Muscle layer of duodenum (tissue), 2 donors: ENCODE results near the gene GPR65.
A peak's percentile ranks its signal among the peaks of the same experiment; 100 is the strongest.

Source experiments
- H3K27ac ChIP-seq: one replicate; pipeline ENCODE4 v1.7.0; 2013; ENCODE audit warnings: mild to moderate bottlenecking, low read length
- H3K27me3 ChIP-seq: one replicate; pipeline ENCODE4 v1.7.0; 2013; ENCODE audit warnings: low read depth, mild to moderate bottlenecking, control low read depth, low read length
- H3K36me3 ChIP-seq, 2 donors: one replicate each; pipeline ENCODE4 v1.7.0; 2013; ENCODE audit warnings: low read length in 2 of 2, control low read depth in 1 of 2, mild to moderate bottlenecking in 1 of 2; ENCODE audit not compliant: insufficient read depth in 2 of 2, control insufficient read depth in 1 of 2
- H3K4me1 ChIP-seq, 2 donors: one replicate each; pipeline ENCODE4 v1.7.0; 2013; ENCODE audit warnings: low read length in 2 of 2, mild to moderate bottlenecking in 2 of 2, control low read depth in 1 of 2, moderate library complexity in 1 of 2; ENCODE audit not compliant: insufficient read depth in 2 of 2, control insufficient read depth in 1 of 2
- H3K4me3 ChIP-seq, 2 donors: one replicate each; pipeline ENCODE4 v1.7.0; 2013; ENCODE audit warnings: low read length in 2 of 2, low read depth in 1 of 2, mild to moderate bottlenecking in 1 of 2
- H3K9me3 ChIP-seq, 2 donors: one replicate each; pipeline ENCODE4 v1.7.0; 2013; ENCODE audit warnings: low read length in 2 of 2, control low read depth in 1 of 2, mild to moderate bottlenecking in 1 of 2; ENCODE audit not compliant: control insufficient read depth in 1 of 2
- donor health status: healthy.

GPR65 gene

GRCh38 chr14:87990682-87991081 is 14.3 kb upstream of the GPR65 start:
- Histone ChIP-seq H3K4me3 (no peak overlapping the region), H3K9me3 (no peaks in the 10 kb centered on the region), H3K27ac (peak overlapping the region; percentile 67), H3K36me3 (peaks cover 0 to 8% of the 10 kb centered on the region in 2 donors), H3K27me3 (no peaks in the 10 kb centered on the region), H3K4me1 (peaks cover 12 to 15% of the 10 kb centered on the region in 2 donors)

GRCh38 chr14:87992346-87992717 is 12.6 kb upstream of the GPR65 start:
- Histone ChIP-seq H3K27me3 (no peaks in the 10 kb centered on the region), H3K27ac (peak overlapping the region; percentile 99), H3K4me3 (peak overlapping the region; percentile 80), H3K4me1 (peaks cover 12 to 21% of the 10 kb centered on the region in 2 donors), H3K36me3 (no peaks in the 10 kb centered on the region), H3K9me3 (no peaks in the 10 kb centered on the region)

- no peaks in the 10 kb centered on the region for H3K36me3 ChIP-seq
- peak within 1 kb of the TSS; percentile 80 for H3K4me3 ChIP-seq
- peak within 1 kb of the TSS; percentile 99 for H3K27ac ChIP-seq
- no peaks in the 10 kb centered on the region for H3K27me3 ChIP-seq
- H3K4me1 ChIP-seq = peaks cover 12 to 21% of the 10 kb centered on the region in 2 donors
- no peaks in the 10 kb centered on the region for H3K9me3 ChIP-seq
Measured at GRCh38 chr14:87992718-87993628, 12.0 kb upstream of the GPR65 start, which contains the start of gene GALC. Gene GALC (minus strand): TSS chr14:87993182. CDS start chr14:87993164, 18 bp downstream.

GRCh38 chr14:87994974-87995373 is 10.0 kb upstream of the GPR65 start:
- Histone ChIP-seq H3K27ac (peak overlapping the region; percentile 36), H3K36me3 (no peaks in the 10 kb centered on the region), H3K4me1 (peaks cover 12 to 21% of the 10 kb centered on the region in 2 donors), H3K4me3 (no peak overlapping the region), H3K27me3 (no peaks in the 10 kb centered on the region), H3K9me3 (no peaks in the 10 kb centered on the region)

GRCh38 chr14:87995500-87996290 is 9.2 kb upstream of the GPR65 start:
- Histone ChIP-seq H3K4me3 (no peak overlapping the region), H3K27me3 (no peaks in the 10 kb centered on the region), H3K36me3 (no peaks in the 10 kb centered on the region), H3K9me3 (no peaks in the 10 kb centered on the region), H3K27ac (peak overlapping the region; percentile 36), H3K4me1 (peaks cover 12 to 21% of the 10 kb centered on the region in 2 donors)

- Histone ChIP-seq H3K27me3 (no peaks in the 10 kb centered on the region), H3K27ac (peak overlapping the region; percentile 36), H3K9me3 (no peaks in the 10 kb centered on the region), H3K36me3 (no peaks in the 10 kb centered on the region), H3K4me3 (no peak overlapping the region), H3K4me1 (peaks cover 12 to 21% of the 10 kb centered on the region in 2 donors)
Measured at GRCh38 chr14:87996291-87996592, 8.7 kb upstream of the GPR65 start.

- no peak overlapping the region for H3K4me3 ChIP-seq
- H3K36me3 ChIP-seq = no peaks in the 10 kb centered on the region
- H3K4me1 ChIP-seq = peaks cover 4 to 13% of the 10 kb centered on the region in 2 donors
- no peaks in the 10 kb centered on the region for H3K9me3 ChIP-seq
- H3K27me3 ChIP-seq = no peaks in the 10 kb centered on the region
- no peak overlapping the region for H3K27ac ChIP-seq
Measured at GRCh38 chr14:87998482-87998881, 6.5 kb upstream of the GPR65 start.

- Histone ChIP-seq H3K9me3 (no peaks in the 10 kb centered on the region), H3K27me3 (no peaks in the 10 kb centered on the region), H3K4me1 (peaks cover 0 to 10% of the 10 kb centered on the region in 2 donors), H3K36me3 (no peaks in the 10 kb centered on the region), H3K27ac (no peak overlapping the region), H3K4me3 (no peak overlapping the region)
Measured at GRCh38 chr14:87999277-87999676, 5.7 kb upstream of the GPR65 start.

GRCh38 chr14:88002421-88003075 is 2.4 kb upstream of the GPR65 start:
- Histone ChIP-seq H3K9me3 (no peaks in the 10 kb centered on the region), H3K27ac (no peak overlapping the region), H3K4me1 (no peaks in the 10 kb centered on the region)

GRCh38 chr14:88003425-88003824 is 1.5 kb upstream of the GPR65 start:
- no peaks in the 10 kb centered on the region for H3K36me3 ChIP-seq
- H3K4me1 ChIP-seq = no peaks in the 10 kb centered on the region
- H3K4me3 ChIP-seq = no peak overlapping the region
- H3K27ac ChIP-seq = no peak overlapping the region
- H3K27me3 ChIP-seq = no peaks in the 10 kb centered on the region
- no peaks in the 10 kb centered on the region for H3K9me3 ChIP-seq

More at GRCh38 chr14:88002421-88003075, 2.4 kb upstream of the GPR65 start:
- Histone ChIP-seq H3K27me3 (no peaks in the 10 kb centered on the region), H3K4me3 (no peak overlapping the region), H3K36me3 (no peaks in the 10 kb centered on the region)

- no peaks in the 10 kb centered on the region for H3K4me1 ChIP-seq
- H3K36me3 ChIP-seq = no peaks in the 10 kb centered on the region
- H3K27ac ChIP-seq = no peak overlapping the region
- no peak overlapping the region for H3K4me3 ChIP-seq
- no peaks in the 10 kb centered on the region for H3K27me3 ChIP-seq
- no peaks in the 10 kb centered on the region for H3K9me3 ChIP-seq
Measured at GRCh38 chr14:88004506-88005036, 364 bp upstream of the GPR65 start.
